Natural killer cell treated with Interleukin-12 subunit alpha and Interleukin-12 subunit beta and Interleukin-15 and Interleukin-18, amount 100 ng/mL, for 72 hours (primary cell): ENCODE data around the gene AKAP10. TPM values are rescaled to one million over a fixed set of nuclear protein-coding genes. Genes with fewer than 3 reads are reported as not detected.
"Not testable (repeated sequence)": the region's sequence is repeated elsewhere in the genome, so short reads cannot be mapped to it uniquely, and the experiment has no call there.

ENCODE experiments used
- ATAC-seq, 2 donors: fragments of 150-1000 bp; cut with Tn5 transposase in 1 of 2; sonication (Bioruptor Pico), chemical (Tn5 transposase) in 1 of 2; 2 replicates each; pipeline ENCODE4 v1.10.0; 2021
- DNase-seq: peaks from one replicate; pipeline ENCODE4 v3.0.0; 2022; ENCODE audit warnings: low spot score
- H3K27ac Mint-ChIP-seq, 2 donors: 1 replicate in 1 of 2; 2 replicates in 1 of 2; pipeline ENCODE4 v1.8.0; 2022; ENCODE audit warnings: mixed read lengths in 2 of 2, mild to moderate bottlenecking in 1 of 2, moderate library complexity in 1 of 2
- H3K27me3 Mint-ChIP-seq, 2 donors: 1 replicate in 1 of 2; 2 replicates in 1 of 2; pipeline ENCODE4 v1.8.0; 2022; ENCODE audit warnings: mixed read lengths in 2 of 2
- H3K36me3 Mint-ChIP-seq: one replicate; pipeline ENCODE4 v1.8.0; 2022; ENCODE audit warnings: mixed read lengths
- H3K4me1 Mint-ChIP-seq, 2 donors: 1 replicate in 1 of 2; 2 replicates in 1 of 2; pipeline ENCODE4 v1.8.0; 2022; ENCODE audit warnings: low read depth in 2 of 2, mixed read lengths in 2 of 2, mild to moderate bottlenecking in 1 of 2
- H3K4me3 Mint-ChIP-seq: one replicate; pipeline ENCODE4 v1.8.0; 2022; ENCODE audit warnings: mixed read lengths
- H3K9me3 Mint-ChIP-seq: 2 replicates; pipeline ENCODE4 v1.8.0; 2022; ENCODE audit warnings: mixed read lengths
- total RNA-seq, 2 donors: library from RNA; stranded (reverse); gene quantifications; one replicate each; pipeline ENCODE4 v1.2.3, GENCODE V29; 2022

Gene AKAP10
- total RNA-seq, 2 donors from 2014 or later = 46.0 to 66.7 TPM

DNA sequence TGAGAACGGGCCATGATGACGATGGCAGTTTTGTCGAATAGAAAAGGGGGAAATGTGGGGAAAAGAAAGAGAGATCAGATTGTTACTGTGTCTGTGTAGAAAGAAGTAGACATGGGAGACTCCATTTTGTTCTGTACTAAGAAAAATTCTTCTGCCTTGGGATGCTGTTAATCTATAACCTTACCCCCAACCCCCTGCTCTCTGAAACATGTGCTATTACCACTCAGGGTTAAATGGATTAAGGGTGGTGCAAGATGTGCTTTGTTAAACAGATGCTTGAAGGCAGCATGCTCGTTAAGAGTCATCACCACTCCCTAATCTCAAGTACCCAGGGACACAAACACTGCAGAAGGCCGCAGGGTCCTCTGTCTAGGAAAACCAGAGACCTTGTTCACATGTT lies 26.2 kb downstream of the AKAP10 start:
- ATAC-seq, H3K27ac Mint-ChIP-seq, H3K4me3 Mint-ChIP-seq, DNase-seq, H3K9me3 Mint-ChIP-seq, H3K27me3 Mint-ChIP-seq: not testable (repeated sequence)
- peaks cover 32 to 33% of the 10 kb centered on the region in 2 donors for H3K4me1 Mint-ChIP-seq
- peaks cover 25% of the 10 kb centered on the region for H3K36me3 Mint-ChIP-seq

DNA sequence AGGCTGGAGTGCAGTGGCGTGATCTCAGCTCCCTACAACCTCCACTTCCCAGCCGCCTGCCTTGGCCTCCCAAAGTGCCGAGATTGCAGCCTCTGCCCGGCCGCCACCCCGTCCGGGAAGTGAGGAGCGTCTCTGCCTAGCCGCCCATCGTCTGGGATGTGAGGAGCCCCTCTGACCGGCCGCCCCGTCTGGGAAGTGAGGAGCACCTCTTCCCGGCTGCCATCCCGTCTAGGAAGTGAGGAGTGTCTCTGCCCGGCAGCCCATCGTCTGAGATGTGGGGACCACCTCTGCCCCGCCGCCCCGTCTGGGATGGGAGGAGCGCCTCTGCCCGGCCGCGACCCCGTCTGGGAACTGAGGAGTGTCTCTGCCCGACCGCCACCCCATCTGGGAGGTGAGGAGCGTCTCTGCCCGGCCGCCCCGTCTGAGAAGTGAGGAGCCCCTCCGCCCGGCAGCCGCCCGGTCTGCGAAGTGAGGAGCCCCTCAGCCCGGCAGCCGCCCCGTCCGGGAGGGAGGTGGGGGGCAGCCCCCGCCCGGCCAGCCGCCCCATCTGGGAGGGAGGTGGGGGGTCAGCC lies 26.9 kb downstream of the AKAP10 start:
- not testable (repeated sequence) for DNase-seq, H3K4me3 Mint-ChIP-seq, H3K27me3 Mint-ChIP-seq, H3K9me3 Mint-ChIP-seq, H3K27ac Mint-ChIP-seq, ATAC-seq
- Mint-ChIP-seq H3K36me3 (peaks cover 25% of the 10 kb centered on the region), H3K4me1 (peaks cover 32 to 33% of the 10 kb centered on the region in 2 donors)

DNA sequence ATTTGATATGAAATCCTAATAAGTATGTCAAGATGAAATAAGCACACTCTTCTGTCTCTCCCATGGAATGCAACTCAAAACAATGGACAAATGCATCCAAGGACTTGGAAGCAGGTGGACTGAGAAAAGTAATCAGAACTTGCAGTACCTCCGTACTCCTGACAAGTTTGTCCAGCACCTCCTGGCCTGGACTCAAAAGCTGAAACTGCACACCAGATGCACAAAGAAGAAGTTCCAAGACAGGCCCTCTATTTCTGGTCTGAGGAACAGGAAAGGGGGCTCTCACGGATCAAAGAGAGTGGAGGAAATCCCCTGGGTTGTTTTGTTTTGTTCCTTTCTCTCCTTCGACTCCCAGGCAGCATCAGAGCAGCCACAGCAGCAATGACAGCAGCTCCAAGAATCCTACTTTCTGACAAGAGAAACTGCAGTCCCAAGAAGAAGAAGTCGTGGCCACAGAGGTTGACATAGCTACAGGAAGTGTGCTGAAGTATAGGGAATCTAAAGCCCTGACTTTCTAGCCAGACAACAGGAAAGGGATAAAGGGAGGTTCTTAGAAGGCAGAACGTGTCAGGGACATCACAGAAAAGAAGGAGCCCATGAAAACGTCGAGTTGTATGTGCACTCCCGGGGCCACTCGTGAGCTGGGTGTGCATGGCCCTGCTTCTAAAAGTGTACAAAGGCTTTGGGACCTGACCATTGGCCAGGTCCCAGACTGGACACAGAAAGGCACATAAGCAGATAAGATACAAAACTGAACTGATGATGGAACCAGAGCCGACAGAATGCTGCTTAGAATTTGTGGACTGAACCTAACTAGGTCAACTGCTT lies 29.3 kb downstream of the AKAP10 start:
- H3K27ac Mint-ChIP-seq = peak overlapping the region in 1 of 2 donors; percentile 52
- no peak overlapping the region for H3K4me3 Mint-ChIP-seq
- H3K36me3 Mint-ChIP-seq = peaks cover 20% of the 10 kb centered on the region
- peaks cover 34 to 42% of the 10 kb centered on the region in 2 donors for H3K4me1 Mint-ChIP-seq
- H3K27me3 Mint-ChIP-seq = no peaks in the 10 kb centered on the region
- no peak for DNase-seq
- ATAC-seq = no peak
- H3K9me3 Mint-ChIP-seq = no peaks in the 10 kb centered on the region

DNA sequence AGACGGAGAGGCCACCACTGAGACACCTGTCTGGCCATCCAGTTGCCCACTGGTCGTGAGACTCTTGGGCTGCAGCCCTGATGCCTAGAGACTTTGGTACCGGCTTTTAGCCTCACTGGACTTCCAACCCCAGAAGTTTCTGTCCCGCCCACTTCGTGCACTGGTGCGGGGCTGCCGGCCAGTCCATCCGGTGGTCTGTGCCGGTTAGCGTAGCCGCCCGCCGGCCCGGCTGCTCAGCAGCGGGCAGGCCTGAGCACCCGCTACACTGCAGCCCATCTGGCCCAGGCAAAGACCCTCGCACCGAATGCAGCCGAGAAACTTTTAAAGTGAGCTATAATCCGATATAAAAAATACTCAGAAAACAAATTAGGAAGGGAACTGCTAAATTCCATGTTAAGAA lies 30.7 kb downstream of the AKAP10 start:
- DNase-seq (no peak), ATAC-seq (no peak)
- H3K36me3 Mint-ChIP-seq = peaks cover 20% of the 10 kb centered on the region
- H3K9me3 Mint-ChIP-seq = no peaks in the 10 kb centered on the region
- H3K4me1 Mint-ChIP-seq = peaks cover 28 to 47% of the 10 kb centered on the region in 2 donors
- no peak overlapping the region for H3K27ac Mint-ChIP-seq
- no peaks in the 10 kb centered on the region for H3K27me3 Mint-ChIP-seq
- no peak overlapping the region for H3K4me3 Mint-ChIP-seq

DNA sequence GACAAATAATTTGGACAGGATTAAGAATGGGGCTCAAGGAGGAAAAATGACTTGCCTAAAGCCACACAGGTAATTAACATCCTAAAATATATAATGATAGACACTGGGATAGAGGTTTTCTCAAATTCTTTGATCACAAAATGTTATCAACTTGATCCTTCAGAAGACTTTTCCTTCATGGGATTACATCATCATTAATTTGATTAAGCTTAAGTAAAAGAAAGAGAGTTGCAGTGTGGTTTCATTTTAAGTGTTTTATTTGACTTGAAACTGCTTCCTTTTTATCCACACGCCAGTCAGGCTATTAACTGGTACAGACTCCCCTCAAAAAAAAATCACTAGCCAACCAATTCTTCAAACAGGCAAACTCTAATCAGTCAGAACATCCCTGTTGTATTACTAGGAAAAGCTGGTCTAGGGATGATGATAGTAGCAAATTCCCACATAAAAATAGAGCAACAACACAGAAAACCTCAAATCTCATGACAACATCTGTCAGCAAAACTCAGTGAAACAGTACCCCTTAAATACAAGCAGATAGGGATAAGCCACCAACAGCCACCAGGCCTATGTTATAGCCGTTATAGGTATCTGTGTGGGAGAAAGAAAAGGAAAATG lies 32.5 kb downstream of the AKAP10 start:
- ATAC-seq (no peak), DNase-seq (no peak)
- Mint-ChIP-seq H3K27me3 (no peaks in the 10 kb centered on the region), H3K27ac (peak overlapping the region in 1 of 2 donors; percentile 6), H3K9me3 (no peaks in the 10 kb centered on the region), H3K36me3 (peaks cover 25% of the 10 kb centered on the region), H3K4me3 (no peak overlapping the region), H3K4me1 (peaks cover 27 to 54% of the 10 kb centered on the region in 2 donors)

DNA sequence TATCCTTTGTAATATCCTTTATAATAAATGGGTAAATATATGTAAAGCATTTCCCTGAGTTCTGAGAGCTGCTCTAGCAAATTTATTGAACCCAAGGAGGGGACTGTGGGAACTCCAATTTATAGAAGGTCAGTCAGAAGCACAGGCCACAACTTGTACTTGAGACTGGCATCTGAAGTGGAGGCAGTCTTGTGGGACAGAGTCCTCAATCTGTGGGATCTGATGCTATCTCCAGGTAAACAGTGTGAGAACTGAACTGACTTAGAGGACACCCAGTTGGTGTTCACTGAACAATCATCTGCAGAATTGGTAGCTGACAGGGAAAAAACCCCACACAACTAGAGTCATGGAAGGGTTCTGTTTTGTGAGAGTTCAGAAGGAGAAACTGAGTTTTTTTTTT lies 34.0 kb downstream of the AKAP10 start:
- no peak overlapping the region for H3K27ac Mint-ChIP-seq
- no peak overlapping the region for H3K4me3 Mint-ChIP-seq
- DNase-seq (no peak), ATAC-seq (no peak)
- H3K4me1 Mint-ChIP-seq = peaks cover 24 to 46% of the 10 kb centered on the region in 2 donors
- no peaks in the 10 kb centered on the region for H3K27me3 Mint-ChIP-seq
- H3K36me3 Mint-ChIP-seq = peaks cover 28% of the 10 kb centered on the region
- H3K9me3 Mint-ChIP-seq = no peaks in the 10 kb centered on the region

DNA sequence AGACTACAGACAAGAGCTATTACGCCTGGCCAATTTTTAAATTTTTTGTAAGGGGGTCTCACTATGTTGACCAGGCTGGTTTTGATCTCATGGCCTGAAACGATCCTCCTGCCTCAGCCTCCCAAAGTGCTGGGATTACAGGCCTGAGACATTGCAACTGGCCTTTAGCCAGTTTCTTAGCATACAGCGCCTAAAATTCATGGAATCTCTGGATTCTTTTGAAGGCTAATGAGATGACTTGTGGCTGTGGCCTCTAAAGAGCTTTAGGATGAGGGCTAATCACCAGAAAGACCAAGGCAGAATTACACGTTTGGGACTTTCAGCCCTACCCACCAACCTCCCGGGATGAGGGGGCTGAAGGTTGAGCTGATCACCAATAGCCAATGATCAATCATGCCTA lies 34.6 kb downstream of the AKAP10 start:
- DNase-seq = no peak
- Mint-ChIP-seq H3K36me3 (peaks cover 23% of the 10 kb centered on the region), H3K4me3 (no peak overlapping the region), H3K27ac (peak overlapping the region in 1 of 2 donors; percentile 53), H3K9me3 (no peaks in the 10 kb centered on the region), H3K27me3 (no peaks in the 10 kb centered on the region), H3K4me1 (peaks cover 18 to 40% of the 10 kb centered on the region in 2 donors)
- no peak for ATAC-seq

DNA sequence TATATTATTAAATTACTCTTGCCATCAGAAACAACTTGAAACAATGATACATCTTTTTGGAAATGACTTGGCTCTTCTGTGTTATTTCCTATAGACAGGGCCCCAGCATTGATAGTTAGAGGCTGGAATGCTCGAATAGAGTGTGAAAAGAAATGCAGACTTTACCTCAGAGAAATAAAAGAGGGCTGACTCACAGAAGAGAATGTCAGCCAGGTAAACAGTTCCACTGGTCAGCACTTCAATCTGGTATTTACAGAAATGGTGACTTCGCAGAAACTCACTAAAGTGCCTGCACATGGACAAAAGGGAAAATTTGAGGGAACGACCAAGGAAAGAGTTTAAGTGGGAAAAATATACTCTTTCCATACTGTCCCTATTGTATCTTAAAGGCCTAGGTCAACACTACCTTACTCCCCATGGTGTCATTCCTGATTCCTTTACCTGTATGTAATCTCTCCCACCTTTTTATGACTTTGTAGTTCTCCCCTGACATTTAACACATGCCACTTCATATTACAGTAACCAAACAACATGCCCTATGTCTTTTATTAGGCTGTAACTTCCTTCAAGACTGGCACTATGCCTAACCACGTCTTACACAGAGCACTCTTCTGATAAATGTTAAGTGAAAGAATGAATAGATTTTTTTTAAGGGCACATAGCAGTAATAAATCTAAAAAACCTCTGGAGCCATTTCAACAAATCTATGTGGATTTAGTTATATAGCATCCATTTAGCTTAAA lies 36.7 kb downstream of the AKAP10 start:
- H3K27ac Mint-ChIP-seq = no peak overlapping the region
- no peaks in the 10 kb centered on the region for H3K9me3 Mint-ChIP-seq
- DNase-seq (no peak), ATAC-seq (no peak)
- peaks cover 19% of the 10 kb centered on the region for H3K36me3 Mint-ChIP-seq
- no peaks in the 10 kb centered on the region for H3K27me3 Mint-ChIP-seq
- peaks cover 16 to 32% of the 10 kb centered on the region in 2 donors for H3K4me1 Mint-ChIP-seq
- no peak overlapping the region for H3K4me3 Mint-ChIP-seq

DNA sequence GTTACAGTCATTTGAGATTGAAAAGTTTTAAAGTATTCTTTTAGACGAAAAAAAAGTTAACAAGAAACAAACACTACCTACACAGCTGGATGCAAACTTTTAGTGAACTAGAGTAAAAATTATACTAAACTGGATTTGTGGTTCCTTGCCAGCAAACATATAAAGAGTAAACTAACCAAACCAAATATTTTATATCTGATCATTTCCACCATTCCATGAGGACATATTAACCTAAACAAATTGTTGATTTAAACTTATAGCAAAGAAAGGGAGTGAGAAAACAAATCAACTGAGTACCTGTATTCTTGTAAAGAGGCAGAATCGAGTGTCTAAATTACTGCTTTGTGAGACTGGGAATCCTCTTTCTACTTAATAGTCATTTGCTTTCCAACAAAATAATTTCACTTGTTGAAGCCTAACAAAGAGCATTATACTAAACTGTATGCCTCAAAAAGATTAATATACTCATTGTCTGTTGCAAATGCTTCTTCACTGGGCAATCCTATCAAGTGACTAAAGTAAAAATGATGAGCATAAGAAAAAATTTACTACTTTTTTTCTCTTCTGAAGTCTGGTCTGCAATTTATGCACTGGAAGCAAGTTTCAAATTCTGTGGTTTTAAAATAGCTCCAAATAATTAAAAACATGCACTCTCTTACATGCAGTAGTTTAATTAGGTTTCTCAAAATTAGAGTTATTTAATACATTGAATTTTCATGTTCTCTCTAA lies 37.5 kb downstream of the AKAP10 start:
- H3K36me3 Mint-ChIP-seq = peaks cover 20% of the 10 kb centered on the region
- H3K27ac Mint-ChIP-seq = no peak overlapping the region
- no peak for ATAC-seq

DNA sequence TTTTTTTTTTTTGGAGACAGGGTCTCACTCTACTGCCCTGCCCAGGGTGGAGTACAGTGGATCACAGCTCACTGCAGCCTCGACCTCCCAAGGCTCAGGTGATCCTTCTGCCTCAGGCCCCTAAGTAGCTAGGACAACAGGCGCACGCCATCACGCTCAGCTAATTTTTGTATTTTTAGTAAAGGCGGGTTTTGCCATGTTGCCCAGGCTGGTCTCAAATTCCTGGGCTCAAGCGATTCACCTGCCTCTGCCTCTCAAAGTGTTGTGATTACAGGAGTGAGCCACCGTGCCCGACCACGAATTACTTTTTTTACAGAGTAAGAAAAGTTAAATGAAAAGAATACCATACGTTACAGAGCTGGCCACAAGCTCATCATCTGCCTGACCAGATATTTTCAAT lies 38.9 kb downstream of the AKAP10 start:
- peaks cover 20% of the 10 kb centered on the region for H3K36me3 Mint-ChIP-seq
- no peak for ATAC-seq
- H3K4me3 Mint-ChIP-seq = no peak overlapping the region
- no peak for DNase-seq
- no peaks in the 10 kb centered on the region for H3K9me3 Mint-ChIP-seq
- no peak overlapping the region for H3K27ac Mint-ChIP-seq
- H3K27me3 Mint-ChIP-seq = no peaks in the 10 kb centered on the region
- H3K4me1 Mint-ChIP-seq = peaks cover 6 to 20% of the 10 kb centered on the region in 2 donors

More for the DNA sequence above, 37.5 kb downstream of the AKAP10 start:
- H3K9me3 Mint-ChIP-seq = no peaks in the 10 kb centered on the region
- DNase-seq = no peak
- H3K27me3 Mint-ChIP-seq = no peaks in the 10 kb centered on the region
- no peak overlapping the region for H3K4me3 Mint-ChIP-seq
- H3K4me1 Mint-ChIP-seq = peaks cover 12 to 27% of the 10 kb centered on the region in 2 donors

DNA sequence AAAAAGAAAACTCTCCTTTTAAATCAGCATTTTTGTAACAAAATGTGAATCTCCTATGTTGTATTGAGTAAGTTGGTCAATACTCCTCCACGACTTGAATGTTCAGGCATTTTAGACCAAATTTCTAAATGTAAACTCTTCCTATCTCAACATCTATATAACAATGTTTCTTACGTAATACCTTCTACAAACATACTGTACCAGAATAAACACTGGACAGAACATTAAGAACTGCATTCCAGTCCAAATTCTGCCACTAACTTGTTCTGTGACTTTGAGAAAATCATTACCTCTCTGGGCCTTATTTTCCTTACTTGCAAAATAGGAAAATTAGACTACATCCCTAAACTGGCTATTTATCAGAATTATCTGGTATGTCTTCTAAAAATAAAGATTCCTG lies 40.1 kb downstream of the AKAP10 start:
- H3K4me3 Mint-ChIP-seq = no peak overlapping the region
- no peak overlapping the region for H3K27ac Mint-ChIP-seq
- ATAC-seq (no peak), DNase-seq (no peak)
- no peaks in the 10 kb centered on the region for H3K27me3 Mint-ChIP-seq
- no peaks in the 10 kb centered on the region for H3K9me3 Mint-ChIP-seq
- H3K36me3 Mint-ChIP-seq = peaks cover 20% of the 10 kb centered on the region
- H3K4me1 Mint-ChIP-seq = peaks cover 6 to 10% of the 10 kb centered on the region in 2 donors

DNA sequence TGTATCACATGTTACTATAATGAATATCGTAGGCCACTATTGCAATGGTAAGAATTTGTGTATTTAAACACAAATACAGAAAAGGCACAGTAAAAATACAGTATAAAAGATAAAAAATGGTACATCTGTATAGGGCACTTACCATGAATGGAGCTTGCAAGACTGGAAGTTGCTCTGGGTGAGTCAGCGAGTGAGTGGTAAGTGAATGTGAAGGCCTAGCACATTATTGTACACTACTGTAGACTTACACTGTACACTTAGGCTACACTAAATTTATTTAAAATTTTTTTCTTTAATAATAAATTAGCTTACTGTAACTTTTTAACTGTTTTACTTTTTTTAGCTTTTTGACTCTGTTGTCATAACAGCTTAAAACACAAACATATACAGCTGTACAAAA lies 42.5 kb downstream of the AKAP10 start:
- Mint-ChIP-seq H3K27me3 (no peaks in the 10 kb centered on the region), H3K9me3 (no peaks in the 10 kb centered on the region), H3K36me3 (peaks cover 14% of the 10 kb centered on the region), H3K4me3 (no peak overlapping the region), H3K4me1 (peaks cover 0 to 3% of the 10 kb centered on the region in 2 donors), H3K27ac (no peak overlapping the region)
- DNase-seq (no peak), ATAC-seq (no peak)

DNA sequence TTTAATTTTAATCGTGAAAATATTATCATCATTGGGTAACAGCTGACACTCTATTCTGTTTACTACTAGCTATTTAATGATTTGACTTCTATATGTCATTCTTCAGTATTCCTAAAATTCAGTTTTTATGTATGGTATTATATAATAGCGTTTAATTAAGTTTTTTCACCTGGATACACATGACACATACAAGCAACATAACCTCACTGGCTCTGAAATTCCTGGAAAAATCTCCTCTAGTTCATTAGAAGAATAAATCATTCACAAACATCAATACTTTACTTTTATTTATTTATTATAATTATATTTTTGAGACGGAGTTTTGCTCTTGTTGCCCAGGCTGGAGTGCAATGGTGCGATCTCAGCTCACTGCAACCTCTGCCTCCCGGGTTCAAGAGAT lies 44.0 kb downstream of the AKAP10 start:
- ATAC-seq (no peak), DNase-seq (no peak)
- Mint-ChIP-seq H3K9me3 (no peaks in the 10 kb centered on the region), H3K36me3 (peaks cover 13% of the 10 kb centered on the region), H3K4me1 (peaks cover 6 to 9% of the 10 kb centered on the region in 2 donors), H3K27me3 (no peaks in the 10 kb centered on the region), H3K27ac (no peak overlapping the region), H3K4me3 (no peak overlapping the region)
